Body of pancreas (tissue), 4 donors: ENCODE results near the gene MATR3. TPM values are rescaled to one million over a fixed set of nuclear protein-coding genes. Genes with fewer than 3 reads are reported as not detected.

Experiments used
- ATAC-seq: fragments of 150-250 bp; one replicate; pipeline ENCODE4 v1.9.1; 2016
- DNase-seq, 4 donors: peaks; one replicate each; pipeline ENCODE4 v3.0.0-alpha.2; 2019
- H3K27ac ChIP-seq, 4 donors: fragments of 200-600 bp; sonication (generic); 1 replicate in 3 of 4; 2 replicates in 1 of 4; pipeline versions ENCODE4 v1.5.1 to v1.6.1; 2016 to 2019; ENCODE audit warnings: mild to moderate bottlenecking in 1 of 4, mixed read lengths in 1 of 4, moderate library complexity in 1 of 4
- H3K27me3 ChIP-seq, 2 donors: fragments of 200-600 bp; sonication (generic); one replicate each; pipeline ENCODE4 v1.6.0; 2016; ENCODE audit warnings: mild to moderate bottlenecking in 1 of 2
- H3K36me3 ChIP-seq, 2 donors: fragments of 200-600 bp; sonication (generic); replicated peaks in 1 of 2; 2 replicates each; pipeline ENCODE4 v1.5.1; 2016; ENCODE audit warnings: low read depth in 2 of 2; ENCODE audit not compliant: insufficient read depth in 1 of 2
- H3K4me1 ChIP-seq: fragments of 200-600 bp; sonication (generic); one replicate; pipeline ENCODE4 v1.6.0; 2016
- H3K4me3 ChIP-seq, 2 donors: fragments of 200-600 bp; sonication (generic); 1 replicate in 1 of 2; 2 replicates in 1 of 2; pipeline ENCODE4 v1.5.1; 2016 to 2019
- H3K9me3 ChIP-seq, 3 donors: fragments of 200-600 bp; sonication (generic); 1 replicate in 2 of 3; 2 replicates in 1 of 3; pipeline ENCODE4 v1.5.1; 2016
- CTCF ChIP-seq, 7 experiments: fragments of 450-650 bp in 4 of 7; fragments of 200-600 bp in 3 of 7; sonication (generic) in 3 of 7; IDR thresholded peaks; one replicate each; pipeline ENCODE4 v1.5.1; 2016 to 2019; ENCODE audit warnings: antibody characterized with exemption in 7 of 7
- POLR2A ChIP-seq, 3 donors: fragments of 450-650 bp; IDR thresholded peaks; one replicate each; pipeline ENCODE4 v1.6.1; 2016; ENCODE audit warnings: antibody characterized with exemption in 3 of 3, mild to moderate bottlenecking in 2 of 3
- WGBS, 2 donors: methylation state at CpG; one replicate each; pipeline ENCODE4 v1.1.5; 2017; 5-methylcytosine and 5-hydroxymethylcytosine counted together
- intact Hi-C: fragments of 100-400 bp; cut with DNase I; formaldehyde crosslinking; loops from one replicate; pipeline ENCODE4 v1.15.1; 2023
- total RNA-seq, 2 donors: library from RNA; depleted of rRNA; stranded (reverse); fragments of >200 nt; gene quantifications; one replicate each; pipeline ENCODE4 v1.1.0, GENCODE V29; 2016

MATR3 gene
- total RNA-seq, 2 donors from 2014 or later = 99.2 to 160 TPM

- Histone ChIP-seq H3K27ac (peak overlapping the region in 2 of 4 donors; percentile 6 to 8), H3K4me3 (no peak overlapping the region), H3K9me3 (no peaks in the 10 kb centered on the region), H3K4me1 (peaks cover 81% of the 10 kb centered on the region), H3K27me3 (no peaks in the 10 kb centered on the region), H3K36me3 (no peaks in the 10 kb centered on the region)
- 41 to 42% methylated on average over 11 of the region's 11 CpGs for WGBS, 2 donors
- ATAC-seq (no peak), DNase-seq (no peak)
- intact Hi-C loops = no loop called here
- TF ChIP-seq CTCF (IDR thresholded peaks at IDR 0.05) (no peak), POLR2A (IDR thresholded peaks at IDR 0.05) (no peak)
Observed at GRCh38 chr5:139298242-139298641, 4.7 kb downstream of the MATR3 start.

DNA sequence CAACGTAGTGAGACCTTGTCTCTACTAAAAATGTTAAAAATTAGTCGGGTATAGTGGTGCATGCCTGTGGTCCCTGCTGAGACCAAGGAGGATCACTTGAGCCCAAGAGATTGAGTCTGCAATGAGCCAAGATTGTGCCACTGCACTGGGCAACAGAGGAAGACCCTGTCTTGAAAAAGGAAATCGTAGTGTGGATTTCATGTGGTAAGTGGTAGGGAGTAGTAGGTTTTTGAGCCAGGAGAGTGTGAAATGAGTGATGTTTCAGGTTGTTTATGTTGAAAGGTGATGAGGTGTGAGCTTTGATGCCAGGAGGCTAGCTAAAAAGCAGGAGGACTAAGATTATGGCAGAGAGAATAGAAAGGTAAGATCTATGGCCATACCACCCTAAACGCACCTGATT lies 5.9 kb downstream of the MATR3 start:
- no peaks in the 10 kb centered on the region for H3K9me3 ChIP-seq
- 40 to 45% methylated on average over 4 of the region's 4 CpGs for WGBS, 2 donors
- DNase-seq = no peak
- no peak overlapping the region for H3K4me3 ChIP-seq
- H3K27me3 ChIP-seq = no peaks in the 10 kb centered on the region
- intact Hi-C loops = no loop called here
- TF ChIP-seq CTCF (IDR thresholded peaks at IDR 0.05) (no peak), POLR2A (IDR thresholded peaks at IDR 0.05) (no peak)
- H3K36me3 ChIP-seq = no peaks in the 10 kb centered on the region
- no peak for ATAC-seq
- H3K27ac ChIP-seq = no peak overlapping the region
- peaks cover 92% of the 10 kb centered on the region for H3K4me1 ChIP-seq

GRCh38 chr5:139301808-139302499 lies 8.4 kb downstream of the MATR3 start:
- H3K9me3 ChIP-seq = no peaks in the 10 kb centered on the region
- TF ChIP-seq CTCF (IDR thresholded peaks at IDR 0.05) (no peak), POLR2A (IDR thresholded peaks at IDR 0.05) (no peak)
- H3K4me1 ChIP-seq = peaks cover 98% of the 10 kb centered on the region
- H3K27ac ChIP-seq = peak overlapping the region in 1 of 4 donors; percentile 9
- intact Hi-C loops = no loop called here
- no peak for DNase-seq
- no peak for ATAC-seq
- no peaks in the 10 kb centered on the region for H3K36me3 ChIP-seq
- H3K27me3 ChIP-seq = no peaks in the 10 kb centered on the region
- WGBS, 2 donors = 51 to 56% methylated on average over 7 of the region's 7 CpGs
- no peak overlapping the region for H3K4me3 ChIP-seq

DNA sequence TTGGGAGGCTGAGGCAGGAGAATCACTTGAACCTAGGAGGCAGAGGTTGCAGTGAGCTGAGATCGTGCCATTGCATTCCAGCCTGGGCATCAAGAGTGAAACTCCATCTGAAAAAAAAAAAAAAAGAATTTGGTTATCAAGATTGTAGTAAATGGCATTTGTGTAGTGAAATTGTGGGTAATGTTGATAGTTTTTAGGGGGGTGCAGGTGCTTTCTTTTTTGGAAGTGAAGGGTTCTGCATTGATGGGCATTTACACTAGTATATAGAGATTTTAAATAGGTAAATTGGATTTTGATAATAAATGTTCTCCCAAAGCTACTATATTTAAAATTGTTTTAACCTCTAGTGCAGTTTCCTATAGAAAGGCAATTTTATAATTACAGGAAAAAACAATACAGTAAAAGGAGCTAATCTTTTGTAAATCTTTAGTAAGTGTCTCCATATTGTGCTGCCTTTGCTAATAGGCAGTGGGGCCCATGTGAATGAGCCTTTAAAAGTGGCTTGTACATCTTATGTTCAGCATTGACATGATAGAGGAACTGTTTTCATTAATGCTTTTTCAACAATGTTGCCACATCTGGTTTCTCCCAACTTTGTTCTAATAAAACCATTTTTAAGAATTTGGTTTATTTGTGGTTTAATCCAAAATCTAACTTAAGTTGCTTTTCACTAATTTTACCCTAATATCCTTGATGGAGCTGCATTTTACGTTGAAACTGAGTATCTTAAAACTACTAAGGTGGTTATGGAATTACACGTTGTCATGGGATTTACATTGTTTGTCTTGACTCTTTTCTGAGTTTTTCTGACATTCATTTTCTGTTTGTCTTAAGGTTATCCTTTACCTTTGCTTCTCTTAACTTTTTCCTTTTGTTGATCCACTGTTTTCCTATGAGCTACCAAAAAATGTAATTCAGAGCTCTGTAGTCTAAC lies 11.1 kb downstream of the MATR3 start:
- no peak for ATAC-seq
- TF ChIP-seq POLR2A (IDR thresholded peaks at IDR 0.05) = no peak
- no peak for TF ChIP-seq CTCF (IDR thresholded peaks at IDR 0.05)
- no peak for DNase-seq
- 15 to 26% methylated on average over 3 of the region's 3 CpGs for whole genome bisulfite sequencing, 2 donors
- intact Hi-C loops = no loop called here
- no peak overlapping the region for H3K4me3 ChIP-seq
- H3K9me3 ChIP-seq = no peaks in the 10 kb centered on the region
- H3K4me1 ChIP-seq = peaks cover 87% of the 10 kb centered on the region
- no peak overlapping the region for H3K27ac ChIP-seq
- H3K27me3 ChIP-seq = no peaks in the 10 kb centered on the region
- H3K36me3 ChIP-seq = no peaks in the 10 kb centered on the region
